K562 (cell line): ENCODE data around the gene GPR148. TPM values are rescaled to one million over a fixed set of nuclear protein-coding genes. Genes with fewer than 3 reads are reported as not detected.

Experiments
- ATAC-seq: fragments of 200-7000 bp; cut with Tn5 transposase; 3 replicates; pipeline ENCODE4 v1.9.1; 2020; ENCODE audit warnings: moderate library complexity
- BruUV-seq: library from RNA; stranded (reverse); fragments of 400-500 nt; replicated peaks from 2 replicates; lab custom pipeline; 2021; lab: Mats Ljungman, UMichigan
- CTCF ChIA-PET: fragments of 300-600 bp; formaldehyde crosslinking; extraction: SDS; loops from one replicate; lab custom pipeline; 2021; ENCODE audit warnings: low intra/inter-chr PET ratio; lab: Yijun Ruan, JAX
- POLR2A ChIA-PET: fragments of 300-600, 350-650 bp; sonication (Branson Sonifier 250); formaldehyde crosslinking; extraction: SDS; loops from one replicate; lab custom pipeline; 2021; ENCODE audit warnings: antibody characterized with exemption, inconsistent platforms; lab: Yijun Ruan, JAX
- DNase-seq, 4 experiments: peaks; one replicate each; pipeline versions ENCODE4 v3.0.0 to v3.0.0-alpha.2; 2011 to 2018; ENCODE audit warnings: low spot score in 3 of 4, mixed read lengths in 3 of 4; ENCODE audit errors: extremely low read depth in 1 of 4
- FAIRE-seq: peaks from 2 replicates; lab custom pipeline; 2011; peaks lifted over from hg19 to GRCh38; lab: Jason Lieb, UNC
- H2AFZ ChIP-seq: 2 replicates; pipeline ENCODE4 v1.6.0; 2011; ENCODE audit warnings: low read depth, low read length, control low read depth, inconsistent platforms
- H3K27ac ChIP-seq: fragments of 200-600 bp; 3 replicates; pipeline ENCODE4 v1.8.0; 2011; ENCODE audit warnings: low read depth, mild to moderate bottlenecking, control low read depth, inconsistent platforms, low read length, moderate library complexity, mixed read lengths; ENCODE audit errors: extremely low read depth
- H3K27me3 ChIP-seq, 2 experiments: fragments of 300-600 bp in 1 of 2; 2 replicates in 1 of 2; 3 replicates in 1 of 2; pipeline versions ENCODE4 v1.6.0 to v1.8.0; 2011; ENCODE audit warnings: inconsistent platforms in 2 of 2, low read length in 2 of 2, mild to moderate bottlenecking in 1 of 2, mixed read lengths in 1 of 2, moderate library complexity in 1 of 2; ENCODE audit not compliant: control insufficient read depth in 2 of 2, insufficient read depth in 2 of 2
- H3K36me3 ChIP-seq: fragments of 300-600 bp; 3 replicates; pipeline ENCODE4 v1.8.0; 2011; ENCODE audit warnings: mild to moderate bottlenecking, low read length, inconsistent platforms; ENCODE audit not compliant: control insufficient read depth, insufficient read depth
- H3K4me1 ChIP-seq, 2 experiments: fragments of 200-600 bp in 1 of 2; replicated peaks in 1 of 2; 2 replicates in 1 of 2; 3 replicates in 1 of 2; pipeline versions ENCODE4 v1.5.1 to v1.8.0; 2011; ENCODE audit warnings: inconsistent platforms in 2 of 2, low read length in 2 of 2, mild to moderate bottlenecking in 1 of 2, mixed read lengths in 1 of 2, moderate library complexity in 1 of 2; ENCODE audit not compliant: control insufficient read depth in 2 of 2, insufficient read depth in 2 of 2
- H3K4me2 ChIP-seq: 2 replicates; pipeline ENCODE4 v1.6.1; 2011; ENCODE audit warnings: low read length, control low read depth, inconsistent platforms, mixed read lengths; ENCODE audit not compliant: insufficient read depth
- H3K4me3 ChIP-seq: fragments of 200-600 bp; sonication (generic), shearing (Covaris generic); 2 replicates; pipeline ENCODE4 v1.5.1; 2016; ENCODE audit warnings: control low read depth, inconsistent platforms
- H3K79me2 ChIP-seq: fragments of 200-600 bp; 3 replicates; pipeline ENCODE4 v1.8.0; 2011; ENCODE audit warnings: low read length, inconsistent platforms; ENCODE audit not compliant: control insufficient read depth, insufficient read depth
- H3K9ac ChIP-seq, 2 experiments: 2 replicates each; pipeline versions ENCODE4 v1.6.0 to v1.6.1; 2011; ENCODE audit warnings: low read depth in 2 of 2, low read length in 2 of 2, control low read depth in 1 of 2, inconsistent platforms in 1 of 2, mild to moderate bottlenecking in 1 of 2, mixed read lengths in 1 of 2; ENCODE audit not compliant: insufficient read depth in 1 of 2
- H3K9me1 ChIP-seq: one replicate; pipeline ENCODE4 v1.6.0; 2011; ENCODE audit warnings: inconsistent platforms, mild to moderate bottlenecking, low read length, moderate library complexity; ENCODE audit not compliant: control insufficient read depth, insufficient read depth
- H3K9me3 ChIP-seq: replicated peaks from 2 replicates; pipeline ENCODE4 v1.5.1; 2011; ENCODE audit warnings: low read depth, low read length, inconsistent platforms; ENCODE audit not compliant: control insufficient read depth, insufficient read depth
- H4K20me1 ChIP-seq: replicated peaks from 2 replicates; pipeline ENCODE4 v1.6.1; 2011; ENCODE audit warnings: low read length, inconsistent platforms, mixed read lengths; ENCODE audit not compliant: control insufficient read depth, insufficient read depth
- CBX2 ChIP-seq: fragments of 200-600 bp; sonication (generic); IDR thresholded peaks from one replicate; pipeline ENCODE4 v1.6.1; 2012; ENCODE audit warnings: mild to moderate bottlenecking, low read length, inconsistent platforms; ENCODE audit not compliant: insufficient read depth, poor library complexity, severe bottlenecking
- ERF ChIP-seq: fragments of 450-650 bp; formaldehyde crosslinking; IDR thresholded peaks from 2 replicates; pipeline ENCODE4 v1.4.0; 2020; ENCODE audit warnings: mild to moderate bottlenecking, mixed read lengths
- ETV1 ChIP-seq: fragments of 450-650 bp; conservative IDR thresholded peaks from 2 replicates; pipeline ENCODE4 v1.6.1; 2016; ENCODE audit warnings: missing genetic modification characterization, control low read depth, low read depth, missing compliant biosample characterization
- FOS ChIP-seq: IDR thresholded peaks from 3 replicates; pipeline ENCODE4 v1.6.1; 2011; ENCODE audit not compliant: insufficient read length; ENCODE audit errors: extremely low read depth
- FOXO4 ChIP-seq: fragments of 450-650 bp; formaldehyde crosslinking; IDR thresholded peaks from 2 replicates; pipeline ENCODE4 v1.4.0; 2020; ENCODE audit warnings: mild to moderate bottlenecking, moderate library complexity
- GTF2B ChIP-seq: IDR thresholded peaks from 2 replicates; pipeline ENCODE4 v1.6.1; 2011; ENCODE audit not compliant: insufficient read length; ENCODE audit errors: extremely low read depth
- IRF2 ChIP-seq: sonication (generic); formaldehyde crosslinking; IDR thresholded peaks from 2 replicates; pipeline ENCODE4 v1.8.1; 2022; ENCODE audit warnings: mild to moderate bottlenecking, missing genetic modification reagents
- KDM4B ChIP-seq, 2 experiments: fragments of 450-650 bp in 1 of 2; sonication (generic) in 1 of 2; IDR thresholded peaks; 2 replicates each; pipeline ENCODE4 v1.6.1; 2016 to 2017; ENCODE audit warnings: borderline replicate concordance in 2 of 2, antibody characterized with exemption in 1 of 2, low read depth in 1 of 2, mild to moderate bottlenecking in 1 of 2
- NFE2L1 ChIP-seq: fragments of 450-650 bp; IDR thresholded peaks from 2 replicates; pipeline ENCODE4 v1.6.1; 2016; ENCODE audit warnings: missing genetic modification characterization, low read depth, mild to moderate bottlenecking, missing compliant biosample characterization, moderate library complexity, borderline replicate concordance
- RHOXF2B ChIP-seq: fragments of 250-450 bp; sonication (Bioruptor Pico); conservative IDR thresholded peaks from 2 replicates; pipeline ENCODE4 v1.5.1; 2021
- TFAM ChIP-seq: fragments of 250-450 bp; sonication (Bioruptor Pico); conservative IDR thresholded peaks from 2 replicates; pipeline ENCODE4 v1.5.0; 2021; ENCODE audit warnings: mild to moderate bottlenecking, moderate library complexity
- THRB ChIP-seq: fragments of 450-650 bp; formaldehyde crosslinking; conservative IDR thresholded peaks from 2 replicates; pipeline ENCODE4 v1.4.0; 2022; ENCODE audit warnings: mild to moderate bottlenecking, missing genetic modification characterization
- TRIM28 ChIP-seq: fragments of 450-650 bp; IDR thresholded peaks from 2 replicates; pipeline ENCODE4 v1.6.1; 2017
- ZBTB17 ChIP-seq: fragments of 450-650 bp; formaldehyde crosslinking; IDR thresholded peaks from 2 replicates; pipeline ENCODE4 v1.4.0; 2020; ENCODE audit warnings: mild to moderate bottlenecking
- ZNF609 ChIP-seq: sonication (generic); formaldehyde crosslinking; IDR thresholded peaks from 2 replicates; pipeline ENCODE4 v1.8.1; 2023; ENCODE audit warnings: missing genetic modification reagents, mild to moderate bottlenecking, borderline replicate concordance
- WGBS: fragments of 100-300 bp; shearing (Covaris generic); methylation state at CpG from one replicate; pipeline ENCODE4 v1.1.6; 2016; ENCODE audit warnings: low coverage, mixed read lengths; ENCODE audit not compliant: insufficient coverage; ENCODE audit errors: missing lambda C conversion rate; 5-methylcytosine and 5-hydroxymethylcytosine counted together
- in situ Hi-C: fragments of 300-500 bp; cut with MboI; formaldehyde crosslinking; loops from 4 replicates; pipeline ENCODE4 v1.15.0; 2018; ENCODE audit warnings: inconsistent platforms, mixed read lengths
- intact Hi-C: fragments of 100-400 bp; cut with micrococcal nuclease; formaldehyde crosslinking; loops from 2 replicates; pipeline ENCODE4 v1.14.2; 2022
- polyA plus RNA-seq, 8 experiments: library from polyadenylated mRNA; depleted of rRNA in 4 of 8; stranded (reverse) in 5 of 8; unstranded in 3 of 8; fragments of >200 nt; fragmentation: Nextera tagmentation in 2 of 8; fragmentation: Illumina TruSeq in 1 of 8; extraction: Ambion mirVana in 2 of 8; extraction: Trizol in 1 of 8; gene quantifications; 2 replicates each; pipeline versions ENCODE4 v1.2.1 to v1.2.3, GENCODE V29; 2011 to 2014; ENCODE audit warnings: inconsistent platforms in 1 of 8, missing spikeins in 1 of 8
- total RNA-seq, 7 experiments: library from RNA; depleted of rRNA in 6 of 7; stranded (reverse); fragments of >200 nt in 6 of 7; fragmentation: Illumina TruSeq in 2 of 7; extraction: Trizol in 2 of 7; gene quantifications; 2 replicates each; pipeline versions ENCODE4 v1.2.1 to v1.2.3, GENCODE V29; 2011 to 2021; ENCODE audit warnings: low replicate concordance in 1 of 7

GPR148 gene
- total and polyA plus RNA-seq, 9 of the 15 experiments (the other 6 are each of a cell fraction or from before 2014, with no cell fraction given) = not detected

GRCh38 chr2:130764821-130765115, 35.9 kb downstream of the GPR148 start:
- DNase-seq (no peak), ATAC-seq (no peak), FAIRE-seq (no peak)
- Histone ChIP-seq H3K4me1 (peaks cover 5 to 6% of the 10 kb centered on the region in 2 experiments; a peak in 3 of 5 replicates), H3K4me2 (no peak overlapping the region), H3K4me3 (no peak overlapping the region), H3K27me3 (peaks cover 0 to 62% of the 10 kb centered on the region in 2 experiments; a peak in 3 of 5 replicates), H4K20me1 (peaks cover 10% of the 10 kb centered on the region; the same call in 1 of the 2 replicates), H3K9me1 (no peaks in the 10 kb centered on the region), H3K36me3 (no peaks in the 10 kb centered on the region), H3K9ac (no peak overlapping the region), H3K9me3 (no peaks in the 10 kb centered on the region), H3K79me2 (no peaks in the 10 kb centered on the region), H2AFZ (no peak overlapping the region), H3K27ac (no peak overlapping the region)
- no TSS peak for BruUV-seq
- TF ChIP-seq GTF2B = no peak
- TF ChIP-seq ERF (CRISPR knock-in tag) = no peak
- no peak for TF ChIP-seq THRB (CRISPR knock-in tag)
- no peak for TF ChIP-seq FOS
- TF ChIP-seq NFE2L1 = no peak
- TF ChIP-seq CBX2 = no peak
- no peak for TF ChIP-seq TRIM28
- TF ChIP-seq ZBTB17 (CRISPR knock-in tag) = no peak
- TF ChIP-seq IRF2 (CRISPR knock-in tag) = no peak
- no peak for TF ChIP-seq ETV1
- no peak for TF ChIP-seq RHOXF2B (CRISPR knock-in tag)
- TF ChIP-seq FOXO4 (CRISPR knock-in tag) = no peak
- no peak for TF ChIP-seq TFAM (CRISPR knock-in tag)
- no peak for TF ChIP-seq ZNF609 (CRISPR knock-in tag)
- no peak for TF ChIP-seq KDM4B (IDR thresholded peaks at IDR 0.05; ENCODE audit: borderline replicate concordance in 2 of 2, low read depth in 1 of 2)
- in situ Hi-C loops (no loop called here), intact Hi-C loops (no loop called here)
- ChIA-PET POLR2A (no interaction called here), CTCF (no interaction called here)
- 0% methylated on average over 5 of the region's 5 CpGs for WGBS
